ENCODE results near the gene TARS3. TPM values are rescaled to one million over a fixed set of nuclear protein-coding genes. Genes with fewer than 3 reads are reported as not detected.

TARS3 gene
- total and polyA plus RNA-seq, 4 donors: 3.4 to 29.0 (median 6.0) TPM

- ATAC-seq (ENCODE audit: insufficient read depth, low FRiP score): no peak
- no peak overlapping the region for H3K27ac ChIP-seq (ENCODE audit: low read depth in 1 of 2, low read length in 1 of 2)
- peaks cover 0 to 2% (median under 1%) of the 10 kb centered on the region in 4 donors for H3K36me3 ChIP-seq (ENCODE audit: control insufficient read depth in 4 of 4, insufficient read depth in 4 of 4, low read length in 4 of 4)
- TF ChIP-seq CTCF (IDR thresholded peaks at IDR 0.05; ENCODE audit: control extremely low read depth, extremely low read depth): no peak
- H3K9ac ChIP-seq (ENCODE audit: insufficient read depth in 1 of 2, low read length in 2 of 2): no peak overlapping the region
- H3K4me3 ChIP-seq: no peak overlapping the region
- peaks cover 0 to 19% (median 9%) of the 10 kb centered on the region in 5 donors for H3K4me1 ChIP-seq (ENCODE audit: control insufficient read depth in 5 of 5, insufficient read depth in 5 of 5, low read length in 5 of 5)
- WGBS, 2 donors: 91 to 92% methylated on average over 10 of the region's 10 CpGs
- DNase-seq: no peak
- no peaks in the 10 kb centered on the region for H3K27me3 ChIP-seq (ENCODE audit: control insufficient read depth in 3 of 3, insufficient read depth in 3 of 3, low read length in 2 of 3)
- no peaks in the 10 kb centered on the region for H3K9me3 ChIP-seq (ENCODE audit: control insufficient read depth in 4 of 4, insufficient read depth in 3 of 4, low read length in 3 of 4)
These were observed 103.6 kb downstream of the TARS3 start for GRCh38 chr15:101620671-101621070.

GRCh38 chr15:101619615-101619865 is 104.7 kb downstream of the TARS3 start:
- no peaks in the 10 kb centered on the region for H3K27me3 ChIP-seq (ENCODE audit: control insufficient read depth in 3 of 3, insufficient read depth in 3 of 3, low read length in 2 of 3)
- peaks cover 0 to 2% (median 0%) of the 10 kb centered on the region in 4 donors for H3K36me3 ChIP-seq (ENCODE audit: control insufficient read depth in 4 of 4, insufficient read depth in 4 of 4, low read length in 4 of 4)
- no peak for TF ChIP-seq CTCF (IDR thresholded peaks at IDR 0.05; ENCODE audit: control extremely low read depth, extremely low read depth)
- no peak for DNase-seq
- no peak for ATAC-seq (ENCODE audit: insufficient read depth, low FRiP score)
- no peaks in the 10 kb centered on the region for H3K9me3 ChIP-seq (ENCODE audit: control insufficient read depth in 4 of 4, insufficient read depth in 3 of 4, low read length in 3 of 4)
- WGBS, 2 donors: 93 to 94% methylated on average over 6 of the region's 6 CpGs
- no peak overlapping the region for H3K27ac ChIP-seq (ENCODE audit: low read depth in 1 of 2, low read length in 1 of 2)
- peaks cover 2 to 21% (median 9%) of the 10 kb centered on the region in 5 donors for H3K4me1 ChIP-seq (ENCODE audit: control insufficient read depth in 5 of 5, insufficient read depth in 5 of 5, low read length in 5 of 5)
- H3K9ac ChIP-seq (ENCODE audit: insufficient read depth in 1 of 2, low read length in 2 of 2): no peak overlapping the region
- no peak overlapping the region for H3K4me3 ChIP-seq

GRCh38 chr15:101618851-101619614 is 105.2 kb downstream of the TARS3 start:
- DNase-seq (no peak), ATAC-seq (ENCODE audit: insufficient read depth, low FRiP score) (no peak)
- Histone ChIP-seq H3K9me3 (ENCODE audit: control insufficient read depth in 4 of 4, insufficient read depth in 3 of 4, low read length in 3 of 4) (no peaks in the 10 kb centered on the region), H3K4me3 (no peak overlapping the region), H3K36me3 (ENCODE audit: control insufficient read depth in 4 of 4, insufficient read depth in 4 of 4, low read length in 4 of 4) (peaks cover 0 to 1% (median 0%) of the 10 kb centered on the region in 4 donors), H3K27me3 (ENCODE audit: control insufficient read depth in 3 of 3, insufficient read depth in 3 of 3, low read length in 2 of 3) (no peaks in the 10 kb centered on the region), H3K27ac (ENCODE audit: low read depth in 1 of 2, low read length in 1 of 2) (no peak overlapping the region), H3K4me1 (ENCODE audit: control insufficient read depth in 5 of 5, insufficient read depth in 5 of 5, low read length in 5 of 5) (peaks cover 2 to 21% (median 9%) of the 10 kb centered on the region in 5 donors), H3K9ac (ENCODE audit: insufficient read depth in 1 of 2, low read length in 2 of 2) (no peak overlapping the region)
- 52 to 76% methylated on average over 13 of the region's 13 CpGs for WGBS, 2 donors
- TF ChIP-seq CTCF (IDR thresholded peaks at IDR 0.05; ENCODE audit: control extremely low read depth, extremely low read depth): no peak

GRCh38 chr15:101618076-101618475 is 106.2 kb downstream of the TARS3 start:
- Histone ChIP-seq H3K4me3 (no peak overlapping the region), H3K4me1 (ENCODE audit: control insufficient read depth in 5 of 5, insufficient read depth in 5 of 5, low read length in 5 of 5) (peaks cover 2 to 28% (median 9%) of the 10 kb centered on the region in 5 donors), H3K9ac (ENCODE audit: insufficient read depth in 1 of 2, low read length in 2 of 2) (no peak overlapping the region), H3K36me3 (ENCODE audit: control insufficient read depth in 4 of 4, insufficient read depth in 4 of 4, low read length in 4 of 4) (no peaks in the 10 kb centered on the region), H3K27ac (ENCODE audit: low read depth in 1 of 2, low read length in 1 of 2) (no peak overlapping the region), H3K27me3 (ENCODE audit: control insufficient read depth in 3 of 3, insufficient read depth in 3 of 3, low read length in 2 of 3) (no peaks in the 10 kb centered on the region), H3K9me3 (ENCODE audit: control insufficient read depth in 4 of 4, insufficient read depth in 3 of 4, low read length in 3 of 4) (no peaks in the 10 kb centered on the region)
- ATAC-seq (ENCODE audit: insufficient read depth, low FRiP score): no peak
- TF ChIP-seq CTCF (IDR thresholded peaks at IDR 0.05; ENCODE audit: control extremely low read depth, extremely low read depth): no peak
- WGBS, 2 donors: 94% methylated on average over 10 of the region's 10 CpGs
- DNase-seq: no peak
